ENCODE measurements around the gene SSH2.

DNA sequence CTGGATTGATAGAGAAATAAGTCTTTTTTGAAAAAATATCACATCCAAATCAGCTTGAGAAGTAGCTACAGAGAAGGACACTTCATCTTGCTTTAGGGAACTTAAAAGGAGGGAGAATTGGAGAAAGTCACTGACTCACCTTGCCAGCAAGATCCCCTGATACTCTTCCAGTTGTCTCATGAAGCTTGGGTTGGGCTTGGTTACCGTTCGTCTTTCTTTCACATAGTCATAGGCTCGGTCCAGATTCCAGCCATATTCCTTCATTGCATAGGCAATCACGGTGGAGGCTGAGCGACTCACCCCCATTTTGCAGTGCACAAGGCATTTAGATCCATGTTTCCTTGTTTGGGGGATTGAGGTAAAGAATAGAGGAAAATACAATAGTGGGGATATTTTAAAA lies 282.0 kb downstream of the SSH2 start:
- TF ChIP-seq, protein P1, sequence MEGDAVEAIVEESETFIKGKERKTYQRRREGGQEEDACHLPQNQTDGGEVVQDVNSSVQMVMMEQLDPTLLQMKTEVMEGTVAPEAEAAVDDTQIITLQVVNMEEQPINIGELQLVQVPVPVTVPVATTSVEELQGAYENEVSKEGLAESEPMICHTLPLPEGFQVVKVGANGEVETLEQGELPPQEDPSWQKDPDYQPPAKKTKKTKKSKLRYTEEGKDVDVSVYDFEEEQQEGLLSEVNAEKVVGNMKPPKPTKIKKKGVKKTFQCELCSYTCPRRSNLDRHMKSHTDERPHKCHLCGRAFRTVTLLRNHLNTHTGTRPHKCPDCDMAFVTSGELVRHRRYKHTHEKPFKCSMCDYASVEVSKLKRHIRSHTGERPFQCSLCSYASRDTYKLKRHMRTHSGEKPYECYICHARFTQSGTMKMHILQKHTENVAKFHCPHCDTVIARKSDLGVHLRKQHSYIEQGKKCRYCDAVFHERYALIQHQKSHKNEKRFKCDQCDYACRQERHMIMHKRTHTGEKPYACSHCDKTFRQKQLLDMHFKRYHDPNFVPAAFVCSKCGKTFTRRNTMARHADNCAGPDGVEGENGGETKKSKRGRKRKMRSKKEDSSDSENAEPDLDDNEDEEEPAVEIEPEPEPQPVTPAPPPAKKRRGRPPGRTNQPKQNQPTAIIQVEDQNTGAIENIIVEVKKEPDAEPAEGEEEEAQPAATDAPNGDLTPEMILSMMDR (IDR thresholded peaks at IDR 0.05): no peak
- TF ChIP-seq EZH2 (IDR thresholded peaks at IDR 0.05; ENCODE audit: borderline replicate concordance, insufficient read depth, low read depth, low read length, poor library complexity, severe bottlenecking): no peak

All from B cell (primary cell).